Coronary artery (tissue), 2 donors: Measurements from ENCODE around the gene CCDC3.
"Not testable (repeated sequence)": the region's sequence is repeated elsewhere in the genome, so short reads cannot be mapped to it uniquely, and the experiment has no call there.

ENCODE experiments used
- DNase-seq: peaks from one replicate; pipeline ENCODE4 v3.0.0-alpha.2; 2017; ENCODE audit warnings: low spot score
- H3K27ac ChIP-seq, 2 donors: fragments of 200-600 bp; sonication (generic); one replicate each; pipeline ENCODE4 v1.5.1; 2016 to 2019
- H3K4me3 ChIP-seq: fragments of 200-600 bp; sonication (generic); 2 replicates; pipeline ENCODE4 v1.5.1; 2016; ENCODE audit warnings: mild to moderate bottlenecking, moderate library complexity
- TF ChIP-seq, protein P1 (sequence below): fragments of 200-600 bp; sonication (generic); IDR thresholded peaks from one replicate; pipeline ENCODE4 v1.5.1; 2019; ENCODE audit warnings: antibody characterized with exemption

CCDC3 gene

DNA sequence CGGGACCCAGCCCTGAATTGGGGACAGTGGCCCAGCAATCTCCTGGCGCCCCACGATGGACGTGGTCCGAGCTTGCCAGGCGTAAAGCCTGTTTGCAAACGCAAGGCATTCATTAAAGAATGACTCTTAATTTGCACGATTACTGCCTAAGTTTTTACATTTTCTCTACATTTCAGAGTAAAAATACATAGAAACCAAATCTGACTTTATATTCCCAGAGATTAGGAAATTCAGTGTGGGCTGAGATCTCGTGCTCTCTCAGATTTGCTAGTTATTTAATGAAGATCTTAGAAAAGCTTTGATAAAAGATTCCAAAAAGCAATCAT is 337 bp upstream of the CCDC3 start:
- TF ChIP-seq, protein P1, sequence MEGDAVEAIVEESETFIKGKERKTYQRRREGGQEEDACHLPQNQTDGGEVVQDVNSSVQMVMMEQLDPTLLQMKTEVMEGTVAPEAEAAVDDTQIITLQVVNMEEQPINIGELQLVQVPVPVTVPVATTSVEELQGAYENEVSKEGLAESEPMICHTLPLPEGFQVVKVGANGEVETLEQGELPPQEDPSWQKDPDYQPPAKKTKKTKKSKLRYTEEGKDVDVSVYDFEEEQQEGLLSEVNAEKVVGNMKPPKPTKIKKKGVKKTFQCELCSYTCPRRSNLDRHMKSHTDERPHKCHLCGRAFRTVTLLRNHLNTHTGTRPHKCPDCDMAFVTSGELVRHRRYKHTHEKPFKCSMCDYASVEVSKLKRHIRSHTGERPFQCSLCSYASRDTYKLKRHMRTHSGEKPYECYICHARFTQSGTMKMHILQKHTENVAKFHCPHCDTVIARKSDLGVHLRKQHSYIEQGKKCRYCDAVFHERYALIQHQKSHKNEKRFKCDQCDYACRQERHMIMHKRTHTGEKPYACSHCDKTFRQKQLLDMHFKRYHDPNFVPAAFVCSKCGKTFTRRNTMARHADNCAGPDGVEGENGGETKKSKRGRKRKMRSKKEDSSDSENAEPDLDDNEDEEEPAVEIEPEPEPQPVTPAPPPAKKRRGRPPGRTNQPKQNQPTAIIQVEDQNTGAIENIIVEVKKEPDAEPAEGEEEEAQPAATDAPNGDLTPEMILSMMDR: no peak
- Histone ChIP-seq H3K4me3 (peak overlapping the region; percentile 82), H3K27ac (peak overlapping the region; percentile 72 to 83)
- no peak for DNase-seq

DNA sequence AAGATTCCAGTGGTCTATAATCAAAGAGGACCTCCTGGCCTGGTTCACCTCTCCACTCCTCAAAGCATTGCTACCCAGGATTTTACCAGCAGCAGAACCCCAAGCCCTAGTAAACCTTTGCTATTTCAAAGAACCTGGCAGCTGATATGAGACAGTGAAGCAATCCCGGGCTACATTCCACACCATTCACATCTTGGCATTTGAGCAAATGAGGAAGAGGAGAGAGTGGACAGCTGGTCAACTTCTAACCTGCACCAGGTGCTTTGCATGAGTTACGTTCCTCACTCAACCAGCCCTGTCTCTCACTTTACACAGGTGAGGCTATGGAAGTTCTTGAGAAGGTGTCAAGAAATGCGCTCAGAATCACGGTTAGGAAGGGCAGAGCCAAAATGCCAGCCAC is 1.1 kb downstream of the CCDC3 start:
- TF ChIP-seq, protein P1: no peak
- Histone ChIP-seq H3K4me3 (peak overlapping the region; percentile 82), H3K27ac (peak overlapping the region; percentile 72 to 83)
- no peak for DNase-seq

DNA sequence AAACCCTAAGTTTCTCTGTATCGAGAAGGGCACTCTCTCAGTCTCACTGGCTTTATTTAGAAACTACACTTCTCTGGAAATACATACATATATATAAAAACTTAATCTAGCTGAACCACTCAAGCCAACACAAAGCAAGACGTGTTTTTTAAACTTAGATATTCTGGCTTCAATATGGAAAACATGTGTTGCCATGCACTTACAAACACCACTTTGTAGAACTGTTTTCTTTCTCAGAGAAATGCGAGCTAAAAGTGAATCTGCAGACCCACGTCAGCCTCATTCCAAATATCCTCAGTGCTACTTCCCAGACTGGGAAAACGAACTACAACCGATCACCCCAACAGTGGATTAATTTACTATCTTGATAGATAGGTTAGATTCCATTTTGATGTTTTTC is 1.7 kb downstream of the CCDC3 start:
- TF ChIP-seq, protein P1: no peak
- Histone ChIP-seq H3K27ac (peak overlapping the region; percentile 72 to 83), H3K4me3 (peak overlapping the region; percentile 82)
- DNase-seq: no peak

DNA sequence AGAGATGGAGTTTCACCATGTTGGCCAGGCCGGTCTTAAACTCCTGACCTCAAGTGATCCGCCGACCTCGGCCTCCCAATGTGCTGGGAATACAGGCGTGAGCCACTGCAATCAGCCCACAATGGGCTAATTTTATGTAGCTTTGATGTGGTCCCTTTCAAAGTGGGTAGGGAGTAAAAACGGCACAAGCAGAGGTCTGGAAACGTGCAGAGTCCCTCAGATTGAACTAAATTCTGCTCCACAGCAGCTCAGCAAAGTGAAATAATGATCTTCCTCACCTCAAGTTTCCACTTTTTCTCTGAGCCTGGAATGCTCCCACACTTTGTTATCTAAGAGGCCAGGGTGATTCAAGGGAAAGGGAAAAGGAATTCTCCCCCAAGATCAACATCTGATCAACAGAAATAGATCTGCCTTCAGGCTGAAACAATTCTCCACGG is 6.1 kb downstream of the CCDC3 start:
- Histone ChIP-seq H3K27ac (peak overlapping the region; percentile 43 to 62), H3K4me3 (no peak overlapping the region)
- no peak for DNase-seq
- TF ChIP-seq, protein P1: no peak

DNA sequence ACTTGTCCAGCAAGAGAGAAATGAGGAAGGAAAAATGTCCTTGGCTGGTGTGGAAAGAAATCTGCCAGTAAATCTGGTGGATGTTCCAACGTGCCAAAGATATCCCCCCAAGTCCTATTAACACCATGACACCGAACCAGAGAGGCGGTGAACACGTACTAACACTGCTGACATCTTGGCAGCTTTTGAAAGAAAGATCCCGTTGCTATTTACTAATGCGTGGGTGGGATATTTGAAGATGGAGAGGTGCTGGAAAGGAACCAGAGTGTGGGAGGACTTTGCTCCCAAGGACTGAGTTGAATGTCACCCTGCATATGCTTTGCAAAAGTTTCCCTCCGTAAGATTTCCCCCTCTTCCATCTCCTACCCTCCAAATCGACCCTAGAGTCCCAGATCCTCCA is 7.9 kb downstream of the CCDC3 start:
- H3K4me3 ChIP-seq: peak overlapping the region; percentile 21
- no peak for DNase-seq
- TF ChIP-seq, protein P1: no peak
- H3K27ac ChIP-seq: peak overlapping the region; percentile 50 to 66

DNA sequence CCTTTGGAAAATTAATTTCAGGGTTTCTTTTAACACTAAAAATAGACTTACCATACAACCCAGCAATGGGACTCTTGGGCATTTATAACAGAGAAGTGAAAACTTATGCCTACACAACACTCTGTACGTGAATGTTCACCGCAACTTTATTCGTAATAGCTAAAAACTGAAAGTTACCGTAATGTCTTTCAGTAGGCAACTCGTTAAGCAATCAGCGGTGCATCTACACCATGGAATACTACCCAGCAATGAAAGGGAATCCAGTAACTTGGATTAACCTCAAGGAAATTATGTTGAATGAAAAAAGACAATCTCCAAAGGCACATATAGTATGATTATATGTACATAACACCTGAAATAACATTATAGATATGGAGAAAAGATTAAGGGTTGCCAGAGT is 16.2 kb downstream of the CCDC3 start:
- H3K4me3 ChIP-seq: no peak overlapping the region
- DNase-seq: no peak
- TF ChIP-seq, protein P1: no peak
- H3K27ac ChIP-seq: no peak overlapping the region

DNA sequence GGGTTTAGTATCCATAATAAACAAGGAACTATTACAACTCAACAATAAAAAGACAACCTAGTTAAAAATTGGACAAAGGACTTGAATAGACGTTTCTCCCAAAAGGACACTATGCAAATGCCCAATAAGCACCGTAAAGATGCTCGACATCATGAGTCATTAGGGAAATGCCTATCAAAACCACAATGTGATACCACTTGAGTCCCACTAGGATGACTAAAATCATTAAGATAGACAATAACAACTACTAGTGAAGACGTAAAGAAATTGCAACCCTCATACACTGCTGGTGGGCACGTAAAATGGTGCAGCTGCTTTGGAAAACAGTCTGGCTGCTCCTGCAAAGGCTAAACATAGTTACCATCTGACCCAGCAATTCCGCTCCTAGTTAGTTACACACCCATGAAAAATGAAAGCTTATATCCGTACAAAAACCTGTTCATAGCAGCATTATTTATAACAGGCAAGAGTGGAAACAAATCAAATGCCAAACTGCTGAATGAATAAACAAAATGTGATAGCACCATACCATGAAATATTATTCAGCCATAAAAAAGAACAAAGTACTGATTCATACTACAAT is 17.3 kb downstream of the CCDC3 start:
- H3K4me3 ChIP-seq: no peak overlapping the region
- no peak for DNase-seq
- no peak overlapping the region for H3K27ac ChIP-seq
- TF ChIP-seq, protein P1: no peak

DNA sequence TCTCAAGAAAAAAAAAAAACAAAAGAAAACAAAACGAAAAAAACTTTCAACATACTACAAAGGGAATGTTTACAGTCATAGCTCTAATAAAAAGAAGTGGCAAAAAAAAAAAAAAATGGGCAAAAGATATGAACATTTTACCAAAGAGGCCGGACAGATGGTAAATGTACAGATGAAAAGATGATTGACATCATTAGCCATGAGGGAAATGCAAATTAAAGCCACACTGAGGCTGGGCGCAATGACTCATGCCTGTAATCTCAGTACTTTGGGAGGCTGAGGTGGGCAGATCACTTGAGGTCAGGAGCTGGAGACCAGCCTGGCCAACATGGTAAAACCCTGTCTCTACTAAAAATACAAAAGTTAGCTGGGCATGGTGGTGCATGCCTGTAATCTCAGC is 17.9 kb downstream of the CCDC3 start:
- H3K27ac ChIP-seq, DNase-seq, H3K4me3 ChIP-seq: not testable (repeated sequence)
